GM12801 (cell line): ENCODE measurements around the gene NTRK3.

ENCODE experiments used
- TF ChIP-seq, protein P1 (sequence below): IDR thresholded peaks from one replicate; pipeline ENCODE4 v1.5.1; 2011; ENCODE audit warnings: control low read depth; ENCODE audit not compliant: insufficient read length; ENCODE audit errors: extremely low read depth

The NTRK3 gene

DNA sequence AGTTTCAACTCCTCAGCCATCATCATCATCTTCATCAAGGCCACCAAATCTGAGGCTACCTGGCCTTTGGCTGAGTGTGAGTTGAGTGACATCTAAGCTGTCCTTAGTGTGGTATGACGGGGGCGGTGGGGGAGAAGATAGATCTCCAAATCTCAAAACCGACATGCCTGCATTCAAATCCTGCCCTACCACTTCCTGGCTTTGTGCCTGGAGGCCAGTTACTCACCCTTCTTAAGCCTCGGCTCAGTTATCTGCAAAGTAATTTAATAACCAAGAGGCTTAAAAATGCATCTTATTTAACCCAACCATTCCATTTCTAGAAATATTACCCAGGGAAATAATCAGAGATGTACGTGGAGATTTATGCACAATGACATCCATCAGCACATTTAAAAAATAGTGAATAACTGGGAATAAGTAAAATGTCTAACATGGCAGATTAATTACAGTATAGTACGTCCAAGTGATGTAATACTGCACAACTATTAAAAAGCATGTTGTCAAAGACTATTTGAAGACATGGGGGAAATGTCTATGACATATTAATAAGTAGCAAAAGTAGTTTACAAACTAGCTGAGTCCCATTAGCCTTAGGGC is 167.4 kb downstream of the NTRK3 start:
- TF ChIP-seq, protein P1, sequence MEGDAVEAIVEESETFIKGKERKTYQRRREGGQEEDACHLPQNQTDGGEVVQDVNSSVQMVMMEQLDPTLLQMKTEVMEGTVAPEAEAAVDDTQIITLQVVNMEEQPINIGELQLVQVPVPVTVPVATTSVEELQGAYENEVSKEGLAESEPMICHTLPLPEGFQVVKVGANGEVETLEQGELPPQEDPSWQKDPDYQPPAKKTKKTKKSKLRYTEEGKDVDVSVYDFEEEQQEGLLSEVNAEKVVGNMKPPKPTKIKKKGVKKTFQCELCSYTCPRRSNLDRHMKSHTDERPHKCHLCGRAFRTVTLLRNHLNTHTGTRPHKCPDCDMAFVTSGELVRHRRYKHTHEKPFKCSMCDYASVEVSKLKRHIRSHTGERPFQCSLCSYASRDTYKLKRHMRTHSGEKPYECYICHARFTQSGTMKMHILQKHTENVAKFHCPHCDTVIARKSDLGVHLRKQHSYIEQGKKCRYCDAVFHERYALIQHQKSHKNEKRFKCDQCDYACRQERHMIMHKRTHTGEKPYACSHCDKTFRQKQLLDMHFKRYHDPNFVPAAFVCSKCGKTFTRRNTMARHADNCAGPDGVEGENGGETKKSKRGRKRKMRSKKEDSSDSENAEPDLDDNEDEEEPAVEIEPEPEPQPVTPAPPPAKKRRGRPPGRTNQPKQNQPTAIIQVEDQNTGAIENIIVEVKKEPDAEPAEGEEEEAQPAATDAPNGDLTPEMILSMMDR = no peak

DNA sequence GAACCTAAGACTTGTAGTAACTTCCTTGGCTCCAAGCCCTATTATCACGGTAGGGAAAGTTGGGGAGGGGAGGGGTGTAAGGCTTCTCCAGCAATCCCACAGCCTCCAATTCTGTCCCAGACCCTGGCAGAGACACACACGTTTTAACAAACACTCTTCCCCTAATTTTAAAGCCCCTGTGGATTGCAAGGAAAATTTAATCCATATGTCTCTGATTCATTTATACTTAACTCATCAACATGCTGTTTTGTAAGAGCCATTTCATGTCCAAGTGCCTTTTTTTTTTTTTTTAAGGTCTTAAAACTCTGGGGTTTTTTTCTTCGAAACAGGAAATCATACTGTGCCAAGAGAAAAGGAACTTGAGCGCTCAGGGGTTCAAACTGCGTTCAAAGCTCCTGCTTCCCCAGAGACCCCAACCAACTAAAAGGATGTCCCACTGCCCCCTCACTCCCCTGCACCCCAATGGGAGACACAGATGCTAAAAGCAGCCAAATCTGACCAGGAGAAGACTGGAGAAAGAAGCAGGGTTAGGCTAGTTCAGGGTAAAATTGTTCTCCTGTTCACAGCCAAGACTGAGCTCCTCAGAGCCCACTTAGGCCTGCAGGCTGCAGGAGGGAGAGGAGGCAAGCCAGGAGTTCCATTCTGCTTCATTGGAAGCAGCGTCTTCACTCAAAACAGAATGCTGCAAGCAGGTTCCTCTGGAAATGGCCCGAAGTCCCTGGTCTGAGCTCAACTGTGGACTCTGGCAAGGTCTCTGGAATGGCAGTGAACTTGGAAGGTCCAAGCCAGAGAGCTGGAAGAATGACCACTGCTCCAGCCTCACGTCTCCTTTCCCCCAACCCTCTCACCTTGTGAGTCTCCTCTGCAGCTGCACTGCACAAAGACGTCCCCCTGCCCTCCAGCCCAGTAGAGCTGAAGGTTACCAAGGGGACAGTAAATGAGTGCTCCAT is 172.5 kb downstream of the NTRK3 start:
- TF ChIP-seq, protein P1 = no peak

GRCh38 chr15:88080616-88081015 is 175.9 kb downstream of the NTRK3 start:
- TF ChIP-seq, protein P1 = no peak

DNA sequence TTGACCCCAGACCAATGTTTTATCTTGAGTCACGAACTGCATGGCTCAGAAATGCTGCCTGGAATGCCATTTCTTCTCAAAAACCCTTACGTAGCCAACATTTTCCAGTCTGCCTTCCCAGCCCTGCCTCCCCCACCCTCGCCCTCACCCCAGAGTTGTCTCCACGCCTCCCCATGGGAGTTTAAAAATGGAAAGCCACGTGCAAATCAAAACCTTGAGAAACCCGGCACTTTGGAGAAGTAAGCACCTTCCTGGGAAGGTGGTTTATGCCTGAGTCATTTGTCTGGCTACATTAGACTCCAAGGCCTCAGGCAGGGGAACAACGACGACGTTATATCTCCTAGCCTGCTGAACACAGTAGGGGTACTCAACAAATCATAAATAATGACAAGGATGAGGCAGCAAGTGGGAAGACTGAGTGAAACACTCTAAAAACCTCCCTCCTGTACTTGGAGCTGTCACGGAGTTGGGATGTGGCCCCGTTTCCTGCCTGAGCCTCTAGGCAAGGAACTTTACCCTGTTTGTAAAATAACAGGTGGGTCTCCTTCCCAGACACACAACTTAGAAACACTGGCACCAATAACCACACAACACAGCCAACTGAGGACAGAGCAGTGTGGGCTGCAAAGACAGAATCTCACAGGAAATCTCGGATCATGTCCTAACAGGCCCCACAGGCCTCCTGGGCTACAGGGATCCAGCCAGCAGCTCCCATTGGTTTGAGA is 179.1 kb downstream of the NTRK3 start:
- TF ChIP-seq, protein P1 = no peak

DNA sequence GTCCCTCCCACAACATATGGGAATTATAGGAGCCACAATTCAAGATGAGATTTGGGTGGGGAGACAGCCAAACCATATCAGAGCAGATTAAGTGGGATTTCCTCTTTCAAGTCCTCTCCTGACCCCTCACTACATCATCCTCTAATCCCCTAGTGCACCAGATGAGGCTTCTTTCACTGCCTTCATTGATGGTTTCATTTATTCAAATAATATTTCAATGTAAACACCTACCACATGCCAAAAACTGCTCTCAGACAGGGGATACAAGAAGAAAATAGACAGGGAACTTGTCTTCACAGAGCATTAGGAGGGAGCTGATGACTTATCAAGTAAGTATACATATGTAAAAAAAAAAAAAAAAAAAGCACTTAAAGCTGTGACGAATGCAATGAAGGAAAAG is 180.2 kb downstream of the NTRK3 start:
- TF ChIP-seq, protein P1 = no peak

GRCh38 chr15:88075102-88075501 is 181.4 kb downstream of the NTRK3 start:
- TF ChIP-seq, protein P1 = no peak

- TF ChIP-seq, protein P1 = no peak
Measured at GRCh38 chr15:88074386-88074785, 182.2 kb downstream of the NTRK3 start.
